Left kidney (tissue), 2 donors: Measurements from ENCODE around the gene EML1. TPM values are rescaled to one million over a fixed set of nuclear protein-coding genes. Genes with fewer than 3 reads are reported as not detected.

Source experiments
- DNase-seq: peaks from one replicate; pipeline ENCODE4 v3.0.0-alpha.2; 2013
- polyA plus RNA-seq: library from polyadenylated mRNA; unstranded; fragments of 120-200 nt; gene quantifications from one replicate; pipeline ENCODE4 v1.2.1, GENCODE V29; 2013; ENCODE audit not compliant: insufficient read length

EML1 gene
- polyA plus RNA-seq, 1 donor, result 38.5 TPM

DNA sequence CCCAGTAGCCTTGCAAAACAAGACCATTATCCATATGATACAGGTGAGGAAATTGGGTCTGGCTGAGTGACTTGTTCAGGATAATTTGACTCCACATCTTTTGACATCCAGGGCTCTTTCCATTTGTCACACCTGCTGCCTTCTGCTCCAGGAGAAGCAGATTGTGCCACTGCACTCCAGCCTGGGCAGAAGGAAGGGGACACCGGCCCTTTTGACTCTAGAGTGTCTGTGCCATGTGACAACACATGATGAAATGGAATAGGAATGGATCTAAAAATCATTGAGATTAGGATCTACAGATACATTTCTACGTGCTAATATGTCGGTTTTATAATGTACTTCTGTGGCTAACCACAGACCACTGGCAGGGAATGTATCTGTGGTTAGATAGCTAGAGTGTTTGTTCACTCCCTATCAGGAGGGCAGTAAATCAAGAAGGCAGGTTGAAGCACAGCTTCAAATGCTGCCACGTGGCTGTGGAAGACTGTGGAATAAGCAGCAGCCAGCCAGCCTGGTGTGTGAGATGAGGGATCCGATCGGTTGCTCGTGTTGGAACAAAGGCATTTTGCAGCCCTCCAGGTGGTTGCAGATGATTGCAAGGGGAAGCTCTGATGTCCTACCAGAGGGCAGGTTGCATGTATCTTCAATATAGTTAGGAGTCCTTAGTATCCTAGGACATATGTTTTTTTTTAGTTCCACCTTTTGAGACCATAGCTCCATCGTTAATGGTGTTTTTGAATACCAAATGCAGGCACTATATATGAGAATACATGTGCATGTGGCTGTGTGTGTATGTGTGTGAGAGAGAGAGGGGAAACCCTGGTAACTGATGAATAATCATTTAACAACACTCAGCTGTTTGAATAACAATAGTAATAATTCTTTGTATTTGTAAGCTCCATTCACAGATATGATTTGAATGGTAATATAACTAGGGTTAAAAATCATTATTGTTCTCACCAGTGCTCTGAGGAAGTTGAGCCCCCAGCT is 28.6 kb downstream of the EML1 start:
- DNase-seq, result peak; percentile 24

- DNase-seq, result no peak
Observed at GRCh38 chr14:99822800-99823455, 29.7 kb downstream of the EML1 start.

DNA sequence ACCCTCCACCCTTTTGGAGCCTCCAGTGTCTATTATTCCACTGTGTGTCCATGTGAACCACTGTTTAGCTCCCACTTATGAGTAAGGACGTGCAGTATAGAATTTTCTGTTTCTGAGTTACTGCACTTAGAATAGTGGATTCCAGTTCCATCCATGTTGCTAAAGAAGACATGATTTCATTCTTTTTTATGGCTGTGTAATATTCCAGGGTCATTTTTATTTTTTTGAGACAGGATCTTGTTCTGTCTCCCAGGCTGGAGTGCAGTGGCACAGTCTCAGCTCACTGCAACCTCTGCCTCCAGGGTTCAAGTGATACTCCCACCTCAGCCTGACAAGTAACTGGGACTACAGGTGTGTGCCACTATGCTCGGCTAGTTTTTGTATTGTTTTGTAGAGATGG is 31.6 kb downstream of the EML1 start:
- no peak for DNase-seq

DNA sequence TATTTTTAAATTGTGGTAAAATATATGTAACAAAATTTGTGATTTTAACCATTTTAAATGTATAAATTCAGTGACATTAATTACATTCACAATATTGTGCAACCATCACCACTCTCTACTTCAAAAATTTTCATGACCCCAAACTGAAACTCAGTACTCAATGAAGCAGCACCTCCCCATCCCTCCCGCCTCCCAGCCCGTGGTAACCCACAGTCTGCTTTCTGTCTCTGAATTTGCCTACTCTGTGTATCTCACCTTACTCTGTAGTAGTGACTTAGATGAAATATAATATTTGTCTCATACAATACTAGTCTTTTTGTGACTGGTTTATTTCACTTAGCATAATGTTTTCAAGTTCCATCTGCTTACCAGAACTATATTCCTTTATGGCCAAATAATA is 36.2 kb downstream of the EML1 start:
- DNase-seq, result no peak

GRCh38 chr14:99831303-99831702 is 38.1 kb downstream of the EML1 start:
- no peak for DNase-seq

DNA sequence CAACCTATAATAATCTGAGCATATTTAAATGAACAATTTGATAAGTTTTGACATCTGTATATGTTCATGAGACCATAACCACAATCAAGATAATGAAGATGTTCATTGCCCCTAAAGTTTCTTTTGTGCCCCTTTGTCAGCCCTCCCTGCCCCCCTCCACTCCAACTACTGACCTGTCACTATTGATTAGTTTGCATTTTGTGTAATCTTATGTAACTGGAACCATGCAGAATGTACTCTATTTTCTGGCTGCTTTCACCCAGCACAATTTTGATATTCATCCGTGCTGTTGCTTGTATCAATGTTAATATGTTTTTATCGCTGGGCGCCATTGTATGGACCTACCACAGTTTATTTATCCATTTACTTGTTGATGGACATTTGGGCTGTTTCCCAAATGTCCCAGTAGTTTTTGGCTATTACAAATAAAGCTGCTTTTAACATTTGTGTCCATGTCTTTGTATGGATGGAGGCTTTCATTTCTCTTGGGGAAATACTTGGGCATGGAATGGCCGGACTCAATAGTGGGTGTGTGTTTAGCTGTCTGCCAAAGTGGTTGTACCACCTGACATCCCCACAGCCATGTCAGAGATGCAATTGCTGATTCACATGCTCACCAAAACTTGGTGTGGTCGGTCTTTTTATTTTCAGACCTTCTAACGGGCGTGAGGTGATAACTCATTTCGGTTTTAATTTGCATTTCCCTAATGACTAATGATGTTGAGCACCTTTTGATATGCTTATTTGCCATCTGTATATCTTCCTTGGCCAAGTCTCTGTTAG is 38.9 kb downstream of the EML1 start:
- no peak for DNase-seq

DNA sequence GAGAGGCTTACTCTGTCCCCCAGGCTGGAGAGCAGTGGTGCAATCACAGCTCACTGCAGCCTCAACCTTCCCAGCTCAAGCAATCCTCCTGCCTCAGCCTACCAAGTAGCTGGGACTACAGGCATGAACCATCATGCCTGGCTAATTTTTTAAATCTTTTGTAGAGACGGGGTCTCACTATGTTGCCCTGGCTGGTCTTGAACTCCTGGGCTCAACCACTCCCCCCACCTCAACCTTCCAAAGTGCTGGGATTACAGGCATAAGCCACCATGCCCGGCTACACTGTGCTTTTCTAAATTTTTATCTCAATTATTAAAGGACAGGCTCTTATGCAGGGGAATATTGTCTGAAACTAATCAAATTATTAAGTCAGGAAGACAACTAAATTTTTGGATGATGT is 44.6 kb downstream of the EML1 start:
- no peak for DNase-seq

DNA sequence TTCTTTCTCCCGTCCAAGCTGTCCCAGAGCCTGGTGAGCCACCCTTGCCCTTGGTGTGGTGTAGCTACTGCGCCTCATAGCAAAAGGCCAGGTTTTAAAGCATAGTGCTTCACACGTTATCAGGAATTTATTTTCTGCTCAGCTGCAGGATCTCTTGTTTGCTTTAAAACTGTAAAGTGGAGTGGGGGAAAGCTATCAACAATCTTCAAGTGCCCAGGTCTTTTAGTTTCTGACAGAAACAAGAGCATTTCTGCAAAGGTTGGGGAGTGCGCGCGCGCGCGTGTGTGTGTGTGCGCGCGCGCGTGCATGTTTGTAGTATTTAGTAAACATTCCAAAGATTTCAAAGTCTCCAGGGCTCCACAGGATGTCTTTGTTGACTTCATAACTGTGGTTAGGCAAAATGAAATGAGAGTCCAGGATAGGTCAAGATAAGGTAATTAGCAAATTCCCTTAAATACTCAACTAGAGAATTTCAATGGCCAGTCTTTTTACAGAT is 45.5 kb downstream of the EML1 start:
- DNase-seq, result no peak

DNA sequence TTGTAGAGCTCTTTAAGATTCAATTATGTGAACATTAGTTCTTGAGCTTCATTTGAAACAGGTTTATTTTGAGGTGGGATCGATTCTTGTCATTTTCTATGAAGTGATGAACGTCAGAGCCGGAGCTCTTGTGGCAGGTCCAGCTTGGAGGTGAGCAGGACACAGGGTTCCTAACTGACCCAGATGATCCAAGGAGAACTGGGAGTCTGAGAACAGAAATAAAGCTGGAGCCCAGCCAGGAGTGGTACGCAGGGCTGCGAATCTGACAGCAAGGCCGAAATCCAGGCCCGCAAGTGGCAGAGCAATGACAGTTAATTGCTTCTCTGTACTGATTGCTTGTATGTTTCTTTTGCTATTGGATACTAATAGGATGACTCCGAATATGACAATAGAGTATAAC is 46.5 kb downstream of the EML1 start:
- no peak for DNase-seq

- no peak for DNase-seq
Observed at GRCh38 chr14:99840265-99840664, 47.1 kb downstream of the EML1 start.

DNA sequence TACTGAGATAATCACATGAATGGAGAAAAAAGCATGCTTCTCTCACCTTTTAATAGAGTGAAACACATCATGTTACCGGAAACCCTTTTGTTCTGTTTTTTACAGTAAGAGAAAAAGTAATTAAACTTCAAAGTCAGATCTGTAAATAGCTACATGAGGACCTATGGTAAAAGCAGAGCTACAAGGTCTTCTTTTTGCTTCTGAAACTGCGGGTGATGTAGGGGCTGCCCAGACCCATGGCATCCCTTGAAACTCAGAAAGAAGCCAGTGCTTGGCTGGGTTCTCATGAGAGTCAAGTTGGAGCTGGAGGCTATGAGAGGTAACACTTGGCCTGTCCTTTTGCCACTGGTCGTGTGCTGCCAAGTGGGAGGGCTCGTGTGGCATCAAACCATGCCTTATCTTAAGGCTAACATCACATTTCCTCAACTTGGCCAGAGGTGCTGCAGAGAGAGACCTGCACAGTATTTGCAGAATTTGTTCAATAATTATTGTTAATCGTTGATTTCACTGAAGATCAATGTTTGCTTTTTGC is 47.6 kb downstream of the EML1 start:
- DNase-seq, result no peak

GRCh38 chr14:99841436-99842071 is 48.3 kb downstream of the EML1 start:
- DNase-seq, result no peak

- no peak for DNase-seq
Observed at GRCh38 chr14:99842141-99842540, 48.9 kb downstream of the EML1 start.

DNA sequence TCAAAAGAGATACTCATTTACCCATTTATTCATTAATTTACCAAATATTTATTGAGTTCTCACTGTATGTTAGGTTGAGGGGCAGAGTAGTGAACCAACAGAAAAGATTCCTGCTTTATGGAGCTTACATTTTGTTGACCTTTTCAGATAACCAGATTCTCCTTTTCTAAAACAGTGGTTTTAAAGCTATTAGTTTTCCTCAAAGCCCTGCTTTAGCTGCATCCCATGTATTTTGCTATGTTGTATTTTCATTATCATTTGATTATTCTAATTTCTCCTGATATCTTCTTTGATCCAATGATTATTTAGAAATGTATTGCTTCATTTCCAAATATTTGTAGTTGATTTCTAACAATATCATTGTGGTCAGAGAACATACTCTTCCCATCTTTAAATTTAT is 53.6 kb downstream of the EML1 start:
- DNase-seq, result no peak

GRCh38 chr14:99850709-99851108 is 57.5 kb downstream of the EML1 start:
- DNase-seq, result peak; percentile 34

GRCh38 chr14:99852578-99852977 is 59.4 kb downstream of the EML1 start:
- DNase-seq, result no peak

- DNase-seq, result no peak
Observed at GRCh38 chr14:99853206-99853605, 60.0 kb downstream of the EML1 start.

- no peak for DNase-seq
Observed at GRCh38 chr14:99854831-99855230, 61.6 kb downstream of the EML1 start.

DNA sequence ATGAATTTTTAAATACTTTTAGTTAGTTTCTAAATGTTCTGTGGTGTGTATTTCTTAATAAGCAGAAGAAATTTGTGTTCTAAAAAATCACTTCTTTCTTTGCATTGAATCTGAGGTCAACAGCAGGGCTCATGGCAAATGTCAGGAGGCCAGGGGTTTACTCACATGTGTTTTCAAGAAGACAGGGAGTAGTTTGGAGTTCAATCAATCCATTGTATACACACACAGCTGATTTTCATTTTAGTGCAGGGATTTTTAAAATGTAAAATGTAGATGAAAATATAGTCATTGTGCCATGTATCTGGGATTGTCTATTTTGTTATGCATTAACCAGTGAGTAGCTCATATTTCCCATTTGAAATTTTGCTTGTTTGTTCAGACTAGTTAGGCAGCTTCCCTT is 62.1 kb downstream of the EML1 start:
- no peak for DNase-seq

- DNase-seq, result no peak
Observed at GRCh38 chr14:99857551-99857950, 64.3 kb downstream of the EML1 start.

DNA sequence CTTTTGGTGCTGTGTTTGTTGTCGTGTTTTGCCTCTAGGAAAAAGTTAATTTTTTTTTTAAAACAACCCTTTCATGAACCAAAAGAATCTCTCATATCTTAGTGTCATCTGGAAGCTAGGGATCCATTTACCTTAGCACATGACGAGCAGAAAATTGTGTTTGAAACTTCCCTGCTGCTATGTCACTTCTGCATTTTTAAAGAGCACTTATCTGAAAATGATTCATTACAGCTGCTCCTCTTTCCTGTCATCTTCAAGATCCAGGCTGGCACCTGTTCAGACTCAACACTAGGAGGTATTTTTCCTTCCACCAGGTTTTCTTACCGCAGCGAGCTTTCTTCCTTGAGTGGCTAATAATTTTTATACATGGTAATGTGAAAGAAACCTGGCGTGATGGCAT is 67.0 kb downstream of the EML1 start:
- no peak for DNase-seq

- no peak for DNase-seq
Observed at GRCh38 chr14:99862136-99862535, 68.9 kb downstream of the EML1 start.
